NCI-H345 treated with DMSO at 0.1 percent for 48 hours (cell line): ENCODE data around the gene CRHR2.

ENCODE experiments used
- DNase-seq: peaks from one replicate; lab custom pipeline; 2025; ENCODE audit not compliant: unreplicated experiment; lab: John Stamatoyannopoulos, UW

CRHR2 gene

GRCh38 chr7:30683306-30683705 is 1.1 kb upstream of the CRHR2 start:
- DNase-seq: no peak

- no peak for DNase-seq
Measured at GRCh38 chr7:30681815-30682211, 443 bp downstream of the CRHR2 start.

- DNase-seq: no peak
Measured at GRCh38 chr7:30681331-30681797, 892 bp downstream of the CRHR2 start.

GRCh38 chr7:30679664-30680063 is 2.6 kb downstream of the CRHR2 start:
- DNase-seq: no peak

GRCh38 chr7:30678805-30679204 is 3.5 kb downstream of the CRHR2 start:
- no peak for DNase-seq

GRCh38 chr7:30674876-30675275 is 7.4 kb downstream of the CRHR2 start:
- DNase-seq: peak; percentile 38

GRCh38 chr7:30674420-30674819 is 7.8 kb downstream of the CRHR2 start:
- peak; percentile 25 for DNase-seq

- no peak for DNase-seq
Measured at GRCh38 chr7:30671793-30672465, 10.3 kb downstream of the CRHR2 start.

GRCh38 chr7:30668102-30668501 is 14.2 kb downstream of the CRHR2 start:
- no peak for DNase-seq

GRCh38 chr7:30667172-30667571 is 15.1 kb downstream of the CRHR2 start:
- DNase-seq: no peak

- DNase-seq: no peak
Measured at GRCh38 chr7:30665449-30665848, 16.8 kb downstream of the CRHR2 start.

GRCh38 chr7:30665043-30665442 is 17.2 kb downstream of the CRHR2 start:
- no peak for DNase-seq

GRCh38 chr7:30664184-30664885 is 17.9 kb downstream of the CRHR2 start:
- no peak for DNase-seq

GRCh38 chr7:30663414-30663813 is 18.8 kb downstream of the CRHR2 start:
- DNase-seq: no peak

- no peak for DNase-seq
Measured at GRCh38 chr7:30662431-30662939, 19.8 kb downstream of the CRHR2 start.

- no peak for DNase-seq
Measured at GRCh38 chr7:30661926-30662325, 20.3 kb downstream of the CRHR2 start.

GRCh38 chr7:30660331-30661255 is 21.7 kb downstream of the CRHR2 start:
- DNase-seq: peak; percentile 91

- DNase-seq: peak; percentile 34
Measured at GRCh38 chr7:30659312-30659711, 22.9 kb downstream of the CRHR2 start.

- no peak for DNase-seq
Measured at GRCh38 chr7:30658479-30659074, 23.7 kb downstream of the CRHR2 start.

- DNase-seq: no peak
Measured at GRCh38 chr7:30657131-30657530, 25.1 kb downstream of the CRHR2 start.
